ENCODE measurements around the gene SMS.
"Not testable (repeated sequence)": the region's sequence is repeated elsewhere in the genome, so short reads cannot be mapped to it uniquely, and the experiment has no call there.

SMS gene

GRCh38 chrX:21952624-21953023, 12.1 kb downstream of the SMS start:
- DNase-seq (ENCODE audit: low read depth in 2 of 2) = no peak

GRCh38 chrX:21953195-21953830, 12.8 kb downstream of the SMS start:
- DNase-seq (ENCODE audit: low read depth in 2 of 2) = not testable (repeated sequence)

GRCh38 chrX:21955403-21956189, 15.1 kb downstream of the SMS start:
- DNase-seq (ENCODE audit: low read depth in 2 of 2) = no peak

- DNase-seq (ENCODE audit: low read depth in 2 of 2) = no peak
Measured at GRCh38 chrX:21956783-21957182, 16.3 kb downstream of the SMS start.

GRCh38 chrX:21958187-21958586, 17.7 kb downstream of the SMS start:
- no peak for DNase-seq (ENCODE audit: low read depth in 2 of 2)

- no peak for DNase-seq (ENCODE audit: low read depth in 2 of 2)
Measured at GRCh38 chrX:21958916-21959315, 18.4 kb downstream of the SMS start.

GRCh38 chrX:21959362-21960051, 19.0 kb downstream of the SMS start:
- no peak for DNase-seq (ENCODE audit: low read depth in 2 of 2)

- DNase-seq (ENCODE audit: low read depth in 2 of 2) = no peak
Measured at GRCh38 chrX:21960569-21961541, 20.3 kb downstream of the SMS start.

GRCh38 chrX:21962361-21962760, 21.9 kb downstream of the SMS start:
- no peak for DNase-seq (ENCODE audit: low read depth in 2 of 2)

- DNase-seq (ENCODE audit: low read depth in 2 of 2) = no peak
Measured at GRCh38 chrX:21963269-21963668, 22.8 kb downstream of the SMS start.

- DNase-seq (ENCODE audit: low read depth in 2 of 2) = no peak
Measured at GRCh38 chrX:21963731-21964405, 23.4 kb downstream of the SMS start.

GRCh38 chrX:21966866-21967265, 26.4 kb downstream of the SMS start:
- no peak for DNase-seq (ENCODE audit: low read depth in 2 of 2)

- no peak for DNase-seq (ENCODE audit: low read depth in 2 of 2)
Measured at GRCh38 chrX:21968333-21968732, 27.8 kb downstream of the SMS start.

- no peak for DNase-seq (ENCODE audit: low read depth in 2 of 2)
Measured at GRCh38 chrX:21970326-21970725, 29.8 kb downstream of the SMS start.

GRCh38 chrX:21972046-21972445, 31.5 kb downstream of the SMS start:
- DNase-seq (ENCODE audit: low read depth in 2 of 2) = no peak

GRCh38 chrX:21972721-21973120, 32.2 kb downstream of the SMS start:
- no peak for DNase-seq (ENCODE audit: low read depth in 2 of 2)

GRCh38 chrX:21973321-21974010, 33.0 kb downstream of the SMS start:
- no peak for DNase-seq (ENCODE audit: low read depth in 2 of 2)

GRCh38 chrX:21974011-21974385, 33.5 kb downstream of the SMS start:
- no peak for DNase-seq (ENCODE audit: low read depth in 2 of 2)

- DNase-seq (ENCODE audit: low read depth in 2 of 2) = no peak
Measured at GRCh38 chrX:21975242-21975641, 34.7 kb downstream of the SMS start.

GRCh38 chrX:21975812-21976211, 35.3 kb downstream of the SMS start:
- DNase-seq (ENCODE audit: low read depth in 2 of 2) = no peak

- no peak for DNase-seq (ENCODE audit: low read depth in 2 of 2)
Measured at GRCh38 chrX:21978346-21978745, 37.8 kb downstream of the SMS start.
